ENCODE data around the gene BPTF. TPM values are rescaled to one million over a fixed set of nuclear protein-coding genes. Genes with fewer than 3 reads are reported as not detected.

Gene BPTF
- 41.2 and 43.9 TPM in 2 replicates for total RNA-seq

DNA sequence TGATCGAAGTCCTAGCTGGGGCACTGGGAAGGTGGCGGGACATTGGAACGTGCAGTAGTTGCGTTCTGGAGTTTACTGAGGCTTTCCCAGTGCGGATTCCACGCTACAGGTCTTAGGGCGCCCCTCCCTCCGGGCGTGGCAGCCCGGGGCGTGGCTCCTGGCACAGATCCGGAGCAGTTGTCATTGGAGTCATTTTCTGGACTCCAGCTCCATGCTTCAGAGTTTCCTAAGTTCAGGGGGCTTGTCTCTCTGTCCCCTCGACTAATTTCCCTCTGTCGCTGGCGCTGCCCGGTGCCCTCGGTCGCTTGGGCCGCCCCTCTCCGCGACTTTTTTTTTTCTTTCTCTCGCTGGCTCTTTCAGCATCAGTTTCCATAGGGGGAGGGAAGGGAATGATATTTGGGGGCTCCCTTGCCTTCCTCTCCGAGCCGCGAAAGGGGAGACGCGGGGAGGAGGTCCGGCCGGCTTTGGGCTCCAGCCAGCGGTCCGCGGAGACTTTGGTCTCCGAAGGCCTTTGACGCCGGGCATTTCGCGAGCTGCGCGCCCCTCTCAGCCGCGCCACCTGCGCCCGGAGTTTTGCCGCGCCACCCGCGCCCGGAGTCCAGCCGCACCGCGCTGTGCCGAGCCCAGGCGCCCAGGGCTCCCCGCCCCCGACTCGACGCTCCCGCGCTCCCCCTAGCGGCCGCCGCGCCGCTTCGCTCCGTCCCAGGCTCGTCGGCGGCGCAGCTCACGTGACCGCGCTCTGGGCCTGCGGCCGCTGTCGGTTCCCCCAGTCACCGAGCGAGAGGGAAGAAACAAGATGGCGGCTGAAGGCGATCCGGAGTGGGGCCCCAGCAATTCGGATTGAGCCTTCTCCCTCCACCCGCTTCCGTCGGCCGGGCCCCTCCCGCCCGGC, at the start of gene BPTF:
Gene BPTF (plus strand): TSS at position 769 of the 892 bp plus-strand sequence. CDS start 222 bp downstream, outside the sequence.

DNA sequence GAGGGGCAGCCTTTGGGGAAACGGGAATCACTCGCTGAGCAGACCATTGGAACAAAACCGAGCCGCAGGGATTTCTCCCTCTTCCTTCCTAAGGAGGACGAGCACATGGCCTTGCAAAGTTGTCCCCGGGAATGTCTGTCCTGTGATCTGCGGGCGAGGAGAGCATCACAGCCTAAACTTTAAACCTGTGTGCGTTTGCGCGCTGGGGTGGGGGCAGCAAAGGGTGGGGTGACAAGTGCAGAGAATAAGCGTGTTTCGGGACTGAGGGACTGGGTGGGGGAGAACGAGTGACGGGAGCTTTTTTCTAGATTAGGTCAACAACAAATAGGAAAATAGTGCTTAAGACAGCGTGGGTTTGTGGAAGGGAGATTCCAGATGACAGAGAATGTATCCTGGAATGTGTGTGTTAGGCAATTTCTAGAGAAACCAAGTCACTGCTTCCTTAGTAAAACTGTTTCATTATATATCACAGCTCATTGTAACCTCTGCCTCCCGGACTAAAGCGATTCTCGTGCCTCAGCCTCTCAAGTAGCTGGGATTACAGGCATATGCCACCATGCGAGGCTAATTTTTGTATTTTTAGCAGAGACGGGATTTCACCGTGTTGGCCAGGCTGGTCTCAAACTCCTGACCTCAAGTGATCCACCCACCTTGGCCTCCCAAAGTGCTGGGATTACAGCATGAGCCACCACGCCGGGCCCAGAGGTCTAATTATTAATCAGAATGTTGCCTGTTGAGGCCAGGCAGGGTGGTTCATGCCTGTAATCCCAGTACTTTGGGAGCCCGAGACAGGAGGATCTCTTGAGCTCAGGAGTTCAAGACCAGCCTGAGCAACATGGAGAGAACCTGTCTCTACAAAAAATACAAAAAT, 171.2 kb downstream of the BPTF start, which contains the start of gene C17orf58:
Gene C17orf58 (minus strand): TSS at position 169 of the 871 bp plus-strand sequence. CDS start 271 bp downstream, outside the sequence.

Other genes starting within 250 kb of the BPTF start
- gene NOL11, start 107.6 kb upstream of the BPTF start, total RNA-seq, result 32.1 and 49.6 TPM in 2 replicates
- 14.2 and 14.8 TPM in 2 replicates for gene C17orf58, start 171.0 kb downstream of the BPTF start, total RNA-seq
- 64.7 and 197 TPM in 2 replicates for gene KPNA2, start 210.2 kb downstream of the BPTF start, total RNA-seq

Measured in uterine smooth muscle cell (primary cell).